ENCODE measurements around the gene EMP2. TPM values are rescaled to one million over a fixed set of nuclear protein-coding genes. Genes with fewer than 3 reads are reported as not detected.

EMP2 gene
- total RNA-seq, 4 donors from 2014 or later = 108 to 121 (median 109) TPM

DNA sequence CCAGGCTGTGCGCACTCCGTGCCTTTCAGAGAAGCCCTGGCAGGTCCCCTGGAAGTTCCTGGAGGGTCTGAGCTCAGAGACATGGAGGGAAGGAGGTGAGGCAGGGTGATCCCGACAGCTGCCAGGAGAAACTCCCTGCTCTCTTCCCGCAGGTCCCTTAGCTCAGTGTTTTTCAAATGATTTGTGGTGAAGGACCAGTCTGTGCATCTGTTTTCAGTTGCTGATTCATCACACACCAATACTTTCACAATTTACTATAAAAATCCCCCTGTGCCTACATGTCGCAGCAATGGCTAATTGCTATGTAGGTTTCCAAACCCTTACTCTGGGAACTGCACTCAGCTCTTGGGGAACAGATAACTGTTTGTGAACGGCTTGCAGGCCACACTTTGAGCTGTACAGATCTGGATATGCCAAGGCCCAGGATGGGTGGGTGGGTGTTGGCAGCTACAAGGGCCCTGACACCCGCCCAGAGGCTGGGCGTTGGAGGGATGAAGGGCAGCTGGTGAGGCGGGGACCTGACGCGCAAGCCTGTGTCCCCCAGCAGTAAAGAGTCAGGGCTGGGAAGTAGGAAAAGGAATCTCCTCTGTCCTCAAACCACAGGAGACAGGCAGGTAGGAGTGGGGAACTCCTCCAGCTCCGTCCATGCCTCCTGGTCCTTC is 20.5 kb upstream of the EMP2 start:
- Histone ChIP-seq H3K27me3 (peaks cover 0 to 2% (median 0%) of the 10 kb centered on the region in 4 donors), H3K36me3 (no peaks in the 10 kb centered on the region), H3K9me3 (no peaks in the 10 kb centered on the region), H3K4me1 (peaks cover 26 to 66% (median 44%) of the 10 kb centered on the region in 3 donors), H3K4me3 (no peak overlapping the region), H3K27ac (peak overlapping the region in 3 of 4 donors; percentile 11 to 64 (median 24))
- DNase-seq = no peak
- WGBS, 2 donors = 49% methylated on average over 8 to 11 of the region's 12 CpGs
- TF ChIP-seq, protein P1, sequence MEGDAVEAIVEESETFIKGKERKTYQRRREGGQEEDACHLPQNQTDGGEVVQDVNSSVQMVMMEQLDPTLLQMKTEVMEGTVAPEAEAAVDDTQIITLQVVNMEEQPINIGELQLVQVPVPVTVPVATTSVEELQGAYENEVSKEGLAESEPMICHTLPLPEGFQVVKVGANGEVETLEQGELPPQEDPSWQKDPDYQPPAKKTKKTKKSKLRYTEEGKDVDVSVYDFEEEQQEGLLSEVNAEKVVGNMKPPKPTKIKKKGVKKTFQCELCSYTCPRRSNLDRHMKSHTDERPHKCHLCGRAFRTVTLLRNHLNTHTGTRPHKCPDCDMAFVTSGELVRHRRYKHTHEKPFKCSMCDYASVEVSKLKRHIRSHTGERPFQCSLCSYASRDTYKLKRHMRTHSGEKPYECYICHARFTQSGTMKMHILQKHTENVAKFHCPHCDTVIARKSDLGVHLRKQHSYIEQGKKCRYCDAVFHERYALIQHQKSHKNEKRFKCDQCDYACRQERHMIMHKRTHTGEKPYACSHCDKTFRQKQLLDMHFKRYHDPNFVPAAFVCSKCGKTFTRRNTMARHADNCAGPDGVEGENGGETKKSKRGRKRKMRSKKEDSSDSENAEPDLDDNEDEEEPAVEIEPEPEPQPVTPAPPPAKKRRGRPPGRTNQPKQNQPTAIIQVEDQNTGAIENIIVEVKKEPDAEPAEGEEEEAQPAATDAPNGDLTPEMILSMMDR (IDR thresholded peaks at IDR 0.05) = no peak
- no peak for TF ChIP-seq POLR2A (IDR thresholded peaks at IDR 0.05)
- intact Hi-C loops (cut with DNase I) = no loop called here

DNA sequence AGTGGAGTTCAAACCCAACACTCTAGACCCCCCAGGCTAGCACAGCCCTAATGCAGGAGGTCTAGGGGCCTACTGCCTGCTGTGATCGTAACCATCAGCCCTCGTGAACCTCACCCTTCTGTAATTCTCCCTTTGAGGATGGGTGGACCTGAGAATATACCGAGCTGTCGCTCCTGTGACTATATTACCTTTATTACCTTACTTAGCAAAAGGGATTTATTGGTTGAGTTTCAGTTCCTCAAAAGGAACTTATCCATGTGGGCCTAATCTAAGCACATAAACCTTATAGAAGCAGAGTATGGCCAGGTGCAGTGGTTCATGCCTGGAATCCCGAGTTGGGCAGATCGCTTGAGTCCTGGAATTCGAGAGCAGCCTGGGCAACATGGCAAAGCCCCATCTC is 19.2 kb upstream of the EMP2 start:
- peaks cover 29 to 79% (median 55%) of the 10 kb centered on the region in 3 donors for H3K4me1 ChIP-seq
- no peaks in the 10 kb centered on the region for H3K36me3 ChIP-seq
- no peak overlapping the region for H3K4me3 ChIP-seq
- TF ChIP-seq, protein P1 (IDR thresholded peaks at IDR 0.05) = no peak
- no peak for TF ChIP-seq POLR2A (IDR thresholded peaks at IDR 0.05)
- no peak for DNase-seq
- no peaks in the 10 kb centered on the region for H3K9me3 ChIP-seq
- peak overlapping the region in 2 of 4 donors; percentile 49 to 82 for H3K27ac ChIP-seq
- H3K27me3 ChIP-seq = peaks cover 0 to 3% (median 0%) of the 10 kb centered on the region in 4 donors
- intact Hi-C loops (cut with DNase I) = no loop called here
- 60 to 72% methylated on average over 6 to 7 of the region's 7 CpGs for WGBS, 2 donors

DNA sequence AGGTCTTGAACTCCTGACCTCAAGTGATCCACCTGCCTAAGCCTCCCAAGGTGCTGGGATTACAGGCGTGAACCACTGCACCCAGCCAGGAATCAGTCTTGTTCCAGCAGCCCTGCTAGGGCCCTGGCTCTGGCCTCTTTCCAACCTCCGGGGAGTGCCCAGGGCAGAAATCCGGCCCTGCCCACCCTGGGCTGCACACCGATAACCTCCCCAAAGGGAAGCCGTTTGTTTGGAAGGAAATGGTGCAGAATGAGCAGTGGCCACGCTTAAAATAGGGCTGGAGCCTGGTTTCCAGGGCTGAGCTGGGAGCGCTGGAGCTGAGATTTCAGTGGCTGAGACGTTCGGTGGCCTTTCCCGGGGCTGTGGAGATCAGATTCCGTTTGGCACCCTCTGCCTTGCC is 17.8 kb upstream of the EMP2 start:
- peak overlapping the region; percentile 30 to 82 (median 60) for H3K27ac ChIP-seq
- no peaks in the 10 kb centered on the region for H3K9me3 ChIP-seq
- H3K4me1 ChIP-seq = peaks cover 29 to 93% (median 60%) of the 10 kb centered on the region in 3 donors
- intact Hi-C loops (cut with DNase I) = no loop called here
- 23 to 27% methylated on average over 4 to 7 of the region's 11 CpGs for WGBS, 2 donors
- no peak for DNase-seq
- H3K36me3 ChIP-seq = no peaks in the 10 kb centered on the region
- H3K27me3 ChIP-seq = peaks cover 0 to 3% (median 0%) of the 10 kb centered on the region in 4 donors
- TF ChIP-seq, protein P1 (IDR thresholded peaks at IDR 0.05) = no peak
- no peak overlapping the region for H3K4me3 ChIP-seq

DNA sequence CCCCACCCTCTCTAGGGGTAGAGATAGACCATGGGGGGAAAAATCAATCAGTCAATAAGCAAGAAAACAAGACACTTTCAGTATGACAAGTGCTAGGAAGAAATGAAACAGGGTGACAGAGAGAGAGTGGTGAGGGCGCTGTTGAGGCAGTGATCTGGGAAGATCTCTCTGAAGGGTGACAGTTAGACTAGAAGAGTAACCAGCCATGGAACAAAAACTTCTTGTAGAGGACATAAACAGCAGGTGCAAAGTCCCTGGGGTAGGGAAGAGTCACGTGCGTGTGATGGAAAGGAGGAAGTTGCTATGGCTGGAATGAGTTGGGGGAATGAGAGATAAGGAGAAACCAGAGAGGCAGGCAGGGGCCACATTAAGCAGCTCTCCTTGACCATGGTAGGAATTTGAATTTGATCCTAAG is 16.8 kb upstream of the EMP2 start:
- Histone ChIP-seq H3K27me3 (peaks cover 0 to 3% (median 0%) of the 10 kb centered on the region in 4 donors), H3K4me1 (peaks cover 29 to 96% (median 58%) of the 10 kb centered on the region in 3 donors), H3K27ac (peak overlapping the region in 2 of 4 donors; percentile 55 to 82), H3K4me3 (no peak overlapping the region), H3K9me3 (no peaks in the 10 kb centered on the region), H3K36me3 (no peaks in the 10 kb centered on the region)
- no peak for TF ChIP-seq POLR2A (IDR thresholded peaks at IDR 0.05)
- TF ChIP-seq, protein P1 (IDR thresholded peaks at IDR 0.05) = no peak
- WGBS, 2 donors = 66 to 68% methylated on average over 3 of the region's 3 CpGs
- DNase-seq = no peak
- intact Hi-C loops (cut with DNase I) = no loop called here

DNA sequence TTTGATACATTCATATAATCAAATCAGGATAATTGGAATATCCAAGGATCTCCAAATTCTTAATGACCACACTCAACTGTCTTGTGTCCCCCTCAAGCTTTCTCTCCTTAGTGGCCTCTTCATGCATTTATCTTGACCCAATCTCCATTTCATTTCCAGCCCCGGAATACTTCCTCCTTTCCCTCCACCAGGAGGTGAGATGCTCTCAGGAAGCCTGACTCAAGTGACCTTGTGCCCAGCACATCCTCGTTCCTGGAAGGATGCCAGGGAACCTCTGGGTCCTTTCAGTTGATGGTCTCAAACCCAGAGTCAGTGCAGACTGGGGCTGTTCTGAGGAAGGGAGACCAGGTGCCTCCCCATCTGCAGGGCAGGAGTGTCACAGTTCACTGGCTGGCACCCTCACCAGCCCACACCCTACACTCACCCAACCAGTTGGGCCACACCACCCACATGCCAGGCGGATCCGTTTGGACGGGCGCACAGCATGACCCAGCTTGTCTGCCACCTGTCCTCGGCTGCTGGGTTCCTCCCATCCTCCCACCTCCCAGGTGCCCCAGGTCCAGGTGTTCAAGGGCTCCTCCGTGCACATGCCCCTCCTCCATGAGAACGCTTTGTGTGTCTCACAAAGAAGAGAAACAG is 14.0 kb upstream of the EMP2 start:
- Histone ChIP-seq H3K9me3 (no peaks in the 10 kb centered on the region), H3K4me1 (peaks cover 22 to 80% (median 39%) of the 10 kb centered on the region in 3 donors), H3K27ac (peak overlapping the region; percentile 43 to 80 (median 66)), H3K36me3 (no peaks in the 10 kb centered on the region), H3K27me3 (peaks cover 0 to 3% (median 0%) of the 10 kb centered on the region in 4 donors), H3K4me3 (no peak overlapping the region)
- DNase-seq = no peak
- TF ChIP-seq, protein P1 (IDR thresholded peaks at IDR 0.05) = peak in 2 of 6 experiments; percentile 17 to 43
- TF ChIP-seq POLR2A (IDR thresholded peaks at IDR 0.05) = no peak
- intact Hi-C loops (cut with DNase I) = no loop called here
- WGBS, 2 donors = 20 to 37% methylated on average over 8 to 9 of the region's 9 CpGs

All from esophagus squamous epithelium (tissue), 5 donors.